ENCODE measurements around the gene SERPINE1. TPM values are rescaled to one million over a fixed set of nuclear protein-coding genes. Genes with fewer than 3 reads are reported as not detected.

The SERPINE1 gene
- total RNA-seq: 410 and 462 TPM in 2 replicates

DNA sequence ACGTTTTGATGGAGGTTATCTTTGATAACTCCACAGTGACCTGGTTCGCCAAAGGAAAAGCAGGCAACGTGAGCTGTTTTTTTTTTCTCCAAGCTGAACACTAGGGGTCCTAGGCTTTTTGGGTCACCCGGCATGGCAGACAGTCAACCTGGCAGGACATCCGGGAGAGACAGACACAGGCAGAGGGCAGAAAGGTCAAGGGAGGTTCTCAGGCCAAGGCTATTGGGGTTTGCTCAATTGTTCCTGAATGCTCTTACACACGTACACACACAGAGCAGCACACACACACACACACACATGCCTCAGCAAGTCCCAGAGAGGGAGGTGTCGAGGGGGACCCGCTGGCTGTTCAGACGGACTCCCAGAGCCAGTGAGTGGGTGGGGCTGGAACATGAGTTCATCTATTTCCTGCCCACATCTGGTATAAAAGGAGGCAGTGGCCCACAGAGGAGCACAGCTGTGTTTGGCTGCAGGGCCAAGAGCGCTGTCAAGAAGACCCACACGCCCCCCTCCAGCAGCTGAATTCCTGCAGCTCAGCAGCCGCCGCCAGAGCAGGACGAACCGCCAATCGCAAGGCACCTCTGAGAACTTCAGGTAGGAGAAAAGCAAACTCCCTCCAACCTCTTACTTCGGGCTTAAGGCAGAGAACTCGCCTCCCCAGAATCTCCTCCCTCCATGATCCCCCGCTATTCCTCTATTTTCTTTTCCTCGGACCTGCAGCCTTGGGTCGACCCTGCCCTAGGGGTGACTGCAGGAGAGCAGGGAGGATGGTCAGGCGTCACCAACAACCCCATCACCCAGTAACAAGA, at the start of gene SERPINE1:
Gene SERPINE1, plus strand, starts transcription at position 454 of the 809 bp plus-strand sequence. CDS start 1,290 bp downstream, outside the sequence.

DNA sequence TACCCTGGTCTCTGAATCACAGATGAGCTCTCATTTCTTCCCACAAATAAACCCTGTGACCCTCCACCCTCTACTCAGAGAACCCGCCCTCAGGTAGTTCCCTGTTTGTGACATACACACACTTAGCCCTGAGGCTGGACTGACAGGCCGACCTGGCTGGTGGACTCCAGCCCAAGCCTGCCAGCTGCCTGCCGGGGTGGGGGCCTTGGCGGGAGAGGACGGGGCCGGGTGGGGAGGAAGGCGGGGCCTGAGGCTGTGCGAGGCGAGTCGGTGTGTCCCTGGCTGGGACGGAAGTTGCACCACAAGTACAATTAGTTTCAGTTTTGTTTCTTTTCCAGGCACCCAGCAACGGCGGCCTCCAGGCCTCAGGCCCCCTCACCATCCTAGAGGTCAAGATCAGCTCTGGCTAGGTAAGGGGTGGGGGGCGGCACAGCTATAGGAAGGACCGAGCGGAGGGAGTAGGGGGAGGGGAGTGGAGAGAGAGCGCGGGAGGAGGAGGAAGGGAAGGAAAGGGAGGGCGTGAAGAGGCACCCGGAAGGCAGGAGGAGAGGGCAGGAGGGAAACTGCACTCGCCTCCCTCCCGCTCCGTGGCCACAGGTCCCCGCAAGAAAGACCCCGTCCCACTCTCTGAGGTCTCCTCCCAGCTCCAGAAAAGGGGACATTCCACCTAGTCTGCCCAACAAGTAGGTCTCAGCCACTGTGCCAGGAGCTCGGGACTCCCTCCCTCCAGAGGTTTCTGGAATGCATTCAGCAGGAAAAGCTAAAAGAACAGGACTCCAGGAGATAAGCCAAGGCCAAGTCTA, 41.5 kb upstream of the SERPINE1 start, which contains the start of gene TRIM56:
Gene TRIM56, plus strand, starts transcription at position 320 of the 803 bp plus-strand sequence. CDS start 1,832 bp downstream, outside the sequence.

DNA sequence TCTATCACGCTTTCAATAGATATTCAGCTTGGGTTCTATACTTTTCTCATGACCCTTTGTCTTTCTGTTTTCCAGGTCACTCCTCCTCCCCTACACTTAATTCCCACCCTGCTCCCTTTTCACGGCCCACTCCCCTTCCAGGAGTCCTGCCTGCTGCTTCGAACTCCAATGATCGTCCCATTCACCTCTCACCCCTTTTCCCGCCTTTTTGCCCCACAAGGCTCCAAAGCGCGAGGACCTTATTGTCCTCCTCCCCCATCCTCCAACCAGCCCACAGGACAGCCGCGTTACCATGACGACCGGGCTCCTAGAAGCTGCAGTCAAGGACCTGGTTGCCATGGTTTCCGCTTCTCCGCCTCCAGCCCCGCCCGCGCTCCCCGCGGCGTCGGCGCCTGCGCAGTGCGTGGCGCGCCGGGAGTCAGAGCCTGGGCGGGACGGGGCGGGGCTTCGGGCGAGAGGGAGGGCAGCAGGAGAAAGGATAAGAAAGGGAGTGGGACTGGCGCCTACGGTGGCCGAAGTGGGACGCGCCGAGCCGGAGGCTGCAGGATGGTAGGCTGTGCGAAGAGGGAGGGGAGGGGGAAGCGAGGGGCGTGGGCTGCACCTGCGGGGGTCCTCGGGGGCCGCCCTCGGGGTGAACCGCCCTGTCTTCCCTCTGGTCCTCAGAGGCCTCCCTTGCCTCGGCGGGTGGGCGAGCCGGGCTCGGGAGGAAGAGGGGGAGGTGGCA, 27.2 kb downstream of the SERPINE1 start, which contains the start of gene AP1S1:
Gene AP1S1, plus strand, starts transcription at position 508 of the 724 bp plus-strand sequence. Its CDS starts 39 bp downstream, at position 547.

DNA sequence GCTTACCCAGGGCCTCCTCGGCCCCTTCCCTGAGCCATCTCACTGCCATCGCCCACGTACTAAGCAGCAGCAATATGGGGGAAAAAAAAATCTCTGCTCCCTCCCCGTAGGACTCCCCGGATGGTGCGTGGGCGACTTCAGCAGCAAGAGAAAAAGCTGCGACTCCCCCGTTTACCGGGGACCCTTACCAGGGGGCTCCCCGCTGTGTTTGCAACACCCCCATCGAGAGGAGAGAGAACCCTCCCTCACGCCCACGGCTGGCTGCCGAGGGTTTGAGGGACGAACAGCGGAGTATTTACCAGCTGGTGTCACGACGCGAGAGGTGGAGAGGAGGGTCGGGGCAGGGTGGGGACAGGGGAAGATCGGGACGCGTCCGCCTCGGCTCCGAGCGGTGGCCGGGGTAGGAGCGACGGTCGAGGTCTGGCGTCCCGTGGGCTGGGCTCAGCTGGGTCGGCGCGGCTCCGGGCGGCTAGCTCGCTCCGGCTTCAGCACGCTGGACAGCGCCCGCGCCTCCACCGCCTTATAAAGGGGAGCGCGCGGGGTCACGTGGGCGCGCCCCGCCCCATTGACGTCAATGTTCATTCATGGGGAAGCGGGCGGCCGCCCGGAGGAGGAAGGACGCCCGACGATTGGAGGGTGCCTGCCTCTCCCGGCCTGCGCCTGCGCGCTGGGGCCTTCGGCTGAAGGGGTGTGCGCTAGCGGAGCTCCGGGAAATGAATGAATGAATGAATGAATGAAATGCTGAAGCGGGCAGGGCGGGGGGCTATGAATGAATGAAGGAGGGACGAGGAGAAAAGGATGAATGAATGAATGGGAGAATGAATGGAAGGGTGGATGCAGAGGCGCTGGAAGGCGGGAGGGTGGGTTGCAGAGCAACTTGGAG, 38.4 kb downstream of the SERPINE1 start, which contains the start of gene VGF:
Gene VGF, minus strand, starts transcription at position 495 of the 883 bp plus-strand sequence. CDS start 726 bp downstream, outside the sequence.

DNA sequence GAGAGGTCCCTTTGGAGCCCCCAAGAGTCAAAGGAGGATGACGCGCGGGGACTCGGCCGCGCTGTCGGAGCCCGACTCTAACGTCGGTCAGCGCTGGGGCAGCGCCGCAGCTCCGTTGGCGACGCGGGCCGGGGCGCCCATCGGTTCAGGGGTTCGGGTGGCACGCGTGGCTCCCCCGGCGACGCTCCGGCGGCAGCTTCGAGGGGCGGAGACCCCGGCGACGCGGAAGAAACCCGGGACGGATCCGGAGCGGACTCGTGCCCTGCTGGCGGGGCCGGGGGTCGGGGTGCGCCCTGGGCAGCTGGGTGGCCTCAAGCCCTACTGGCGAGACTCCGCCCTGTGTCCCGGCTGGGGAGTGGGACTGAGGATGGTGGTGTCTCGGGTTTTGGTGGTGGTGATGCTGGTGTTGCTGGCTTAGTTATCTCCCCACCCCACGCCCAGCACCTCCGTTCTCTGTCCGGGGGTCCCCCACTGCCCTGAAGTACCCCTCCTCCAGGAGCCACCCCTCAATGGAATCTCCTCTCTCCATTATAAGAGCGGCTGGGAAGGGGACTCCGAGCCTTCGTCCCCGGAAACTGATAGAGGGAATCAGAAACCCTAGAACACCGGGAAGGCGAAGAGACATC, 53.3 kb downstream of the SERPINE1 start, which contains the start of gene NAT16:
Gene NAT16, minus strand, starts transcription at position 164 of the 626 bp plus-strand sequence. CDS start 5,486 bp downstream, outside the sequence.

Other genes with a start within 250 kb of the SERPINE1 start
- 7.2 and 9.9 TPM in 2 replicates for gene UFSP1, start 237.4 kb upstream of the SERPINE1 start, total RNA-seq
- 0.25 TPM in 1 of 2 replicates, not detected in the other for gene ACHE, start 231.2 kb upstream of the SERPINE1 start, total RNA-seq
- gene MUC3A, start 177.6 kb upstream of the SERPINE1 start, total RNA-seq: under 0.01 TPM in 1 of 2 replicates, not detected in the other
- gene MUC12, start 157.5 kb upstream of the SERPINE1 start, total RNA-seq: 0.37 and 0.44 TPM in 2 replicates
- gene MUC17, start 107.0 kb upstream of the SERPINE1 start, total RNA-seq: under 0.01 TPM in 1 of 2 replicates, not detected in the other
- gene TRIM56, start 41.6 kb upstream of the SERPINE1 start, total RNA-seq: 21.9 and 23.0 TPM in 2 replicates
- 201 and 213 TPM in 2 replicates for gene AP1S1, start 27.4 kb downstream of the SERPINE1 start, total RNA-seq
- 198 and 249 TPM in 2 replicates for gene VGF, start 38.5 kb downstream of the SERPINE1 start, total RNA-seq
- under 0.01 and 0.33 TPM in 2 replicates for gene NAT16, start 53.2 kb downstream of the SERPINE1 start, total RNA-seq
- not detected in 2 replicates for gene MOGAT3, start 73.9 kb downstream of the SERPINE1 start, total RNA-seq
- gene PLOD3, start 90.5 kb downstream of the SERPINE1 start, total RNA-seq: 100 and 110 TPM in 2 replicates
- 72.3 and 91.5 TPM in 2 replicates for gene ZNHIT1, start 91.1 kb downstream of the SERPINE1 start, total RNA-seq
- 2.5 and 3.5 TPM in 2 replicates for gene CLDN15, start 110.7 kb downstream of the SERPINE1 start, total RNA-seq
- 225 and 261 TPM in 2 replicates for gene FIS1, start 118.0 kb downstream of the SERPINE1 start, total RNA-seq
- gene IFT22, start 194.7 kb downstream of the SERPINE1 start, total RNA-seq: 26.1 and 26.7 TPM in 2 replicates
- gene COL26A1, start 235.8 kb downstream of the SERPINE1 start, total RNA-seq: not detected in 2 replicates

Measured in uterine smooth muscle cell (primary cell).